Activated B cell treated with CpG ODN at 0.5 μM for 24 hours (primary cell): Measurements from ENCODE around the gene FAM174A. TPM values are rescaled to one million over a fixed set of nuclear protein-coding genes. Genes with fewer than 3 reads are reported as not detected.

Experiments
- ATAC-seq: fragments of 200-7000 bp; cut with Tn5 transposase; one replicate; pipeline ENCODE4 v1.10.0; 2021; ENCODE audit warnings: low read depth, mild to moderate bottlenecking, moderate library complexity
- CTCF ChIA-PET: fragments of 350-600 bp; sonication (Branson Sonifier 250); formaldehyde crosslinking; loops from one replicate; lab custom pipeline; 2021; ENCODE audit warnings: antibody characterized with exemption; lab: Charles Lee
- POLR2A ChIA-PET: fragments of 350-600 bp; sonication (Branson Sonifier 250); formaldehyde crosslinking; loops from one replicate; lab custom pipeline; 2021; ENCODE audit warnings: antibody characterized with exemption; lab: Charles Lee
- DNase-seq: peaks from one replicate; pipeline ENCODE4 v3.0.0; 2022
- H3K27ac Mint-ChIP-seq: one replicate; pipeline ENCODE4 v1.8.0; 2020; ENCODE audit warnings: mixed read lengths
- H3K27me3 Mint-ChIP-seq: one replicate; pipeline ENCODE4 v1.8.0; 2021; ENCODE audit warnings: mixed read lengths
- H3K36me3 Mint-ChIP-seq: one replicate; pipeline ENCODE4 v1.8.0; 2021; ENCODE audit warnings: low read depth, mixed read lengths
- H3K4me1 Mint-ChIP-seq: one replicate; pipeline ENCODE4 v1.8.0; 2021; ENCODE audit warnings: mixed read lengths
- H3K4me3 Mint-ChIP-seq: one replicate; pipeline ENCODE4 v1.8.0; 2020; ENCODE audit warnings: mild to moderate bottlenecking, mixed read lengths
- H3K9me3 Mint-ChIP-seq: one replicate; pipeline ENCODE4 v1.8.0; 2020; ENCODE audit warnings: mixed read lengths
- intact Hi-C: fragments of 100-400 bp; cut with micrococcal nuclease; formaldehyde crosslinking; loops from one replicate; pipeline ENCODE4 v1.15.1; 2024
- total RNA-seq: library from RNA; stranded (reverse); gene quantifications from 2 replicates; pipeline ENCODE4 v1.2.3, GENCODE V29; 2022
- TF ChIP-seq, protein P1 (sequence below): fragments of 200-600 bp; IDR thresholded peaks from one replicate; pipeline ENCODE4 v1.8.0; 2022; ENCODE audit warnings: antibody characterized with exemption, mild to moderate bottlenecking

FAM174A gene
- 4.1 and 5.2 TPM in 2 replicates for total RNA-seq

DNA sequence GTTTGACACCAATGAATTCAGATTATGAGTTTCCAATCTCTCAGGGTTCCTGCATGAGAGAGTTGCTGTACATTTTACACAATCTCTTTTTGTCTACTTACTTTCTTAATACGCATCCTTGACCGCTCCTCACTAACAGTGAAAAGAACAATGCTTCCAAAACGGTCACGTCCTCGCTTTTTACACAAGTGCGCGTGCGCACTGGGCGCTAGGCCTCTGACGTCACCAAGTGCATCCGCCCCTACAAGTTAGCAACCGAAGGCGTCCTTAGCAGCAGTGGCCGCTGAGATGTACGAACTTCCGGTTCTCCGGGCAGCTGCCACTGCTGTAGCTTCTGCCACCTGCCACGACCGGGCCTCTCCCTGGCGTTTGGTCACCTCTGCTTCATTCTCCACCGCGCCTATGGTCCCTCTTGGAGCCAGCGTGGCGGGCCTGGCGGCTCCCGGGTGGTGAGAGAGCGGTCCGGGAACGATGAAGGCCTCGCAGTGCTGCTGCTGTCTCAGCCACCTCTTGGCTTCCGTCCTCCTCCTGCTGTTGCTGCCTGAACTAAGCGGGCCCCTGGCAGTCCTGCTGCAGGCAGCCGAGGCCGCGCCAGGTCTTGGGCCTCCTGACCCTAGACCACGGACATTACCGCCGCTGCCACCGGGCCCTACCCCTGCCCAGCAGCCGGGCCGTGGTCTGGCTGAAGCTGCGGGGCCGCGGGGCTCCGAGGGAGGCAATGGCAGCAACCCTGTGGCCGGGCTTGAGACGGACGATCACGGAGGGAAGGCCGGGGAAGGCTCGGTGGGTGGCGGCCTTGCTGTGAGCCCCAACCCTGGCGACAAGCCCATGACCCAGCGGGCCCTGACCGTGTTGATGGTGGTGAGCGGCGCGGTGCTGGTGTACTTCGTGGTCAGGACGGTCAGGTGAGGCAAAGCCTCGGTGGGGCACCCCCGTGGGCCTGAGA lies at the start of gene FAM174A:
Gene FAM174A (plus strand): TSS at position 315 of the 946 bp plus-strand sequence. CDS start 157 bp downstream, at position 472.
- H3K4me3 Mint-ChIP-seq: peak within 1 kb of the TSS; percentile 99
- H3K36me3 Mint-ChIP-seq: peaks cover 15% of the 10 kb centered on the region
- CTCF ChIA-PET: no interaction called here
- DNase-seq: peak; percentile 87
- H3K27me3 Mint-ChIP-seq: peaks cover 2% of the 10 kb centered on the region
- peak within 1 kb of the TSS; percentile 91 for H3K27ac Mint-ChIP-seq
- H3K4me1 Mint-ChIP-seq: peaks cover 21% of the 10 kb centered on the region
- POLR2A ChIA-PET: interaction anchor here (1.5 to 1.7 kb wide), 2 partner anchors 365 to 367 kb away, joined by 12 to 17 read pairs; partner anchors contain the start of gene ST8SIA4
- intact Hi-C loops: loop anchor here (1.0 to 5.0 kb wide), 5 partner anchors 242 to 1765 kb away; no protein-coding TSS in a partner anchor
- ATAC-seq: peak; percentile 91
- TF ChIP-seq, protein P1, sequence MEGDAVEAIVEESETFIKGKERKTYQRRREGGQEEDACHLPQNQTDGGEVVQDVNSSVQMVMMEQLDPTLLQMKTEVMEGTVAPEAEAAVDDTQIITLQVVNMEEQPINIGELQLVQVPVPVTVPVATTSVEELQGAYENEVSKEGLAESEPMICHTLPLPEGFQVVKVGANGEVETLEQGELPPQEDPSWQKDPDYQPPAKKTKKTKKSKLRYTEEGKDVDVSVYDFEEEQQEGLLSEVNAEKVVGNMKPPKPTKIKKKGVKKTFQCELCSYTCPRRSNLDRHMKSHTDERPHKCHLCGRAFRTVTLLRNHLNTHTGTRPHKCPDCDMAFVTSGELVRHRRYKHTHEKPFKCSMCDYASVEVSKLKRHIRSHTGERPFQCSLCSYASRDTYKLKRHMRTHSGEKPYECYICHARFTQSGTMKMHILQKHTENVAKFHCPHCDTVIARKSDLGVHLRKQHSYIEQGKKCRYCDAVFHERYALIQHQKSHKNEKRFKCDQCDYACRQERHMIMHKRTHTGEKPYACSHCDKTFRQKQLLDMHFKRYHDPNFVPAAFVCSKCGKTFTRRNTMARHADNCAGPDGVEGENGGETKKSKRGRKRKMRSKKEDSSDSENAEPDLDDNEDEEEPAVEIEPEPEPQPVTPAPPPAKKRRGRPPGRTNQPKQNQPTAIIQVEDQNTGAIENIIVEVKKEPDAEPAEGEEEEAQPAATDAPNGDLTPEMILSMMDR: no peak
- peaks cover 15% of the 10 kb centered on the region for H3K9me3 Mint-ChIP-seq

DNA sequence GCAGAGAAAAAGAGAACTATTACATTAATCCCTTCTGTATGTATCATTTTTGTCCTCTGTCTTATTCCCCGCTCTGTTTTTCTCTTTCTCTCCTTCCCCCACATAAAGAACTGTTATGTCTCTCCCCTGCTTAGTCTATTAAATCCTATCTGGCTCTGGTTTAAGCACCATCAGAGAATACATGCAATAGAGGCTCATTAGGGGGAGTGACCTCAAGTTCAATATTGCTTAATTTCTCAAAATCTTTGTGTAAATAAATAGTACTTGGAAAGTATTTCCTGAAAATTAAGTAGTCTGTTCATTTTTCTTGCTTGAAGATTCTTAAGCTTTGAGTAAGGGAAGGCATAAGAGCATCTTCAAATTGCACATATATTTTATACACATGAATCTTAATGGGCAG lies 41.2 kb upstream of the FAM174A start:
- intact Hi-C loops: no loop called here
- no peak for ATAC-seq
- H3K4me3 Mint-ChIP-seq: no peak overlapping the region
- peaks cover 5% of the 10 kb centered on the region for H3K9me3 Mint-ChIP-seq
- no peak overlapping the region for H3K27ac Mint-ChIP-seq
- no peaks in the 10 kb centered on the region for H3K27me3 Mint-ChIP-seq
- TF ChIP-seq, protein P1: no peak
- no peaks in the 10 kb centered on the region for H3K36me3 Mint-ChIP-seq
- no peaks in the 10 kb centered on the region for H3K4me1 Mint-ChIP-seq
- CTCF ChIA-PET: no interaction called here
- no peak for DNase-seq
- POLR2A ChIA-PET: no interaction called here

DNA sequence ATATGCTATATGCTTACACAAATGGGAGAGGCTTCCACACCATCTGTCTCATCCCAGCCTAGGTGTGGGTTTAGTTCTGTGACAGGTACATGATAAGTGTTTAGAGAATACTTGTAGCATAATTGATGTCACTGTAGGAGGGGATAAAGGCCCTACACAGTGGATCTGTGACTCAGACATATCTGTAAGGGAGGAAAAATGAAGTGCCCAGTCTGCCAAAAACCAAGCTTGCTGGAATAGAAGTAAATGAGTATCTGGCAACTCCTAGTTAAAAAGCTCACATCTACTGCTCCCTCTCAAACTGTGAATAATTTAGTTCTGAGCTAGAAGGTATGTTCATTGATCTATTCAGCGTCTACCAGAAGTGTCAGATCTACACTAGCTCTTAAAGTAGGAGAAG lies 38.9 kb upstream of the FAM174A start:
- Mint-ChIP-seq H3K27ac (no peak overlapping the region), H3K36me3 (no peaks in the 10 kb centered on the region), H3K4me3 (no peak overlapping the region), H3K27me3 (no peaks in the 10 kb centered on the region), H3K9me3 (no peaks in the 10 kb centered on the region), H3K4me1 (no peaks in the 10 kb centered on the region)
- intact Hi-C loops: no loop called here
- ChIA-PET POLR2A (no interaction called here), CTCF (no interaction called here)
- TF ChIP-seq, protein P1: no peak
- DNase-seq: no peak
- ATAC-seq: no peak

DNA sequence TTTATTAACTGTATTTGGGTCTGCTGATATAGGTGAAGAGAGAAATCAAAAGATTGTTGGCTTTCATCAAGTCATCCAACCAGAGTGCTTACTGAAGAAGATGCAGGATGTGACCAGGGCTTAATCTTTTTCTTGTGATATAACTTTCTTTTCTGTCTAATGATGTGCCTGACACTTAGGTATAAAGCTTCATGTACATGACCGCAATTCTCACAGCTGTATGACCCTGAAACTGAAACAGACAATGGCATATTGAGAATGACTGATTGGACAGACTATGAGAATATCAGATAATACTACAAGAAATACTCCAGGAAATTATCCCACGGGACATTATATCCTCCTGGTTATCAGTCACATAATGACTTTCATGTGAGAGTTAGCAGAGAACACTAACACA lies 32.5 kb upstream of the FAM174A start:
- no peaks in the 10 kb centered on the region for H3K36me3 Mint-ChIP-seq
- TF ChIP-seq, protein P1: no peak
- ChIA-PET POLR2A (no interaction called here), CTCF (no interaction called here)
- H3K27ac Mint-ChIP-seq: no peak overlapping the region
- ATAC-seq: no peak
- intact Hi-C loops: no loop called here
- no peak overlapping the region for H3K4me3 Mint-ChIP-seq
- no peaks in the 10 kb centered on the region for H3K27me3 Mint-ChIP-seq
- H3K9me3 Mint-ChIP-seq: no peaks in the 10 kb centered on the region
- no peaks in the 10 kb centered on the region for H3K4me1 Mint-ChIP-seq
- DNase-seq: no peak

DNA sequence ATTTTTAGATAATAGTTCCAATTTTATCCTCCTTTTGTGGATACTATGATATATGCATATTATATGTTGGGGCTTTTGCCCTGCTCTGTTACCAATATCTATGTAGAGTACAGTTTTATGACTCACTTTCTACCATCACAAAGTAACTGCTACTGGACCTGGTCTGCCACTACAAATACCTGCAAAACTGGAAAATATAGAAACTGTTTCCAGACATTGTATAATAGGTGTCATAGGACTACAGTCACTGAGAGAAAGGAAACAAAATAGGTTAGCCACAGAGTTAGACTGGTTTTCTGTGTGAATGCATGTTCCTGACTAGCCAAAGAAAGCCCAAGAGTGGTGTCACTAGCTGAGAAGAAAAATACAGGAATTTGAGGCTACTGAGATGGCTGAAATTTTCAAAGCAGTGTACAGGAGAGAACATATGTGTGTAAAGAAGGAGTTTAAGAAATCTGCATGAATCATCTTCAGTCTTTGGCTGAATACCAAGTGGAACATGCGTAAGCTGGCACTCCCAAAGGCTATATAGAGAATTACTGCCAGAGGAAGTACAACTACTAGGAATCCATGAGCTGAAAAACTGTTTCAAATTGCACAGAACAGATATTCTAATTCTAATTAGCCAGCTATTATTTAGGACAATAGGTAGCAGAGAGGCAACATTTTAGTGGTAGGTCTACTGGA lies 29.0 kb upstream of the FAM174A start:
- intact Hi-C loops: no loop called here
- Mint-ChIP-seq H3K4me1 (no peaks in the 10 kb centered on the region), H3K9me3 (no peaks in the 10 kb centered on the region), H3K27me3 (no peaks in the 10 kb centered on the region), H3K27ac (no peak overlapping the region), H3K4me3 (no peak overlapping the region), H3K36me3 (no peaks in the 10 kb centered on the region)
- TF ChIP-seq, protein P1: no peak
- DNase-seq (no peak), ATAC-seq (no peak)
- ChIA-PET POLR2A (no interaction called here), CTCF (no interaction called here)
